Kidney epithelial cell (primary cell): Measurements from ENCODE around the gene CTU1. TPM values are rescaled to one million over a fixed set of nuclear protein-coding genes. Genes with fewer than 3 reads are reported as not detected.

Experiments used
- total RNA-seq: library from RNA; depleted of rRNA; stranded (reverse); fragments of >200 nt; gene quantifications from 2 replicates; pipeline ENCODE4 v1.2.3, GENCODE V29; 2015

CTU1 gene
- total RNA-seq, 1 donor from 2014 or later, result 23.6 TPM

Other genes starting within 250 kb of the CTU1 start
- 0.96 TPM in 1 of 2 replicates, not detected in the other for gene KLK2, start 235.0 kb downstream of the CTU1 start, total RNA-seq
- not detected in 2 replicates for gene KLK4, start 197.0 kb downstream of the CTU1 start, total RNA-seq
- 10.8 and 11.3 TPM in 2 replicates for gene KLK5, start 155.4 kb downstream of the CTU1 start, total RNA-seq
- 33.5 and 39.9 TPM in 2 replicates for gene KLK6, start 138.8 kb downstream of the CTU1 start, total RNA-seq
- gene KLK7, start 124.5 kb downstream of the CTU1 start, total RNA-seq, result 18.7 and 18.8 TPM in 2 replicates
- 3.1 and 7.1 TPM in 2 replicates for gene KLK8, start 106.8 kb downstream of the CTU1 start, total RNA-seq
- gene KLK10, start 88.7 kb downstream of the CTU1 start, total RNA-seq, result 6.7 and 9.0 TPM in 2 replicates
- gene KLK11, start 81.8 kb downstream of the CTU1 start, total RNA-seq, result not detected in 2 replicates
- not detected in 2 replicates for gene KLK12, start 73.4 kb downstream of the CTU1 start, total RNA-seq
- 0.08 and 0.21 TPM in 2 replicates for gene KLK13, start 43.3 kb downstream of the CTU1 start, total RNA-seq
- gene KLK14, start 25.5 kb downstream of the CTU1 start, total RNA-seq, result not detected in 2 replicates
- 0.13 and 0.14 TPM in 2 replicates for gene SIGLEC9, start 16.5 kb upstream of the CTU1 start, total RNA-seq
- not detected in 2 replicates for gene SIGLEC7, start 33.9 kb upstream of the CTU1 start, total RNA-seq
- not detected in 2 replicates for gene CD33, start 116.7 kb upstream of the CTU1 start, total RNA-seq
- gene SIGLECL1, start 142.7 kb upstream of the CTU1 start, total RNA-seq, result 0.79 TPM in 1 of 2 replicates, not detected in the other
- gene IGLON5, start 203.2 kb upstream of the CTU1 start, total RNA-seq, result 0.04 and 0.07 TPM in 2 replicates
- gene VSIG10L, start 233.7 kb upstream of the CTU1 start, total RNA-seq, result 1.1 and 1.5 TPM in 2 replicates